HG03521 (cell line): ENCODE results near the gene BCAN.

Experiments used
- ATAC-seq: cut with Tn5 transposase; IDR thresholded peaks from one replicate; pipeline ENCODE4 v1.9.1; 2021; ENCODE audit warnings: mild to moderate bottlenecking, moderate library complexity; ENCODE audit not compliant: unreplicated experiment

The BCAN gene

GRCh38 chr1:156694690-156694962 is 52.7 kb downstream of the BCAN start:
- ATAC-seq = no peak

- no peak for ATAC-seq
Observed at GRCh38 chr1:156696755-156697154, 54.8 kb downstream of the BCAN start.

GRCh38 chr1:156697481-156697880 is 55.6 kb downstream of the BCAN start:
- no peak for ATAC-seq

GRCh38 chr1:156698995-156699394 is 57.1 kb downstream of the BCAN start:
- ATAC-seq = no peak

- ATAC-seq = no peak
Observed at GRCh38 chr1:156700736-156701531, 59.0 kb downstream of the BCAN start.

- no peak for ATAC-seq
Observed at GRCh38 chr1:156703336-156703735, 61.4 kb downstream of the BCAN start.

GRCh38 chr1:156703741-156704140 is 61.8 kb downstream of the BCAN start:
- no peak for ATAC-seq

GRCh38 chr1:156704166-156704711 is 62.3 kb downstream of the BCAN start:
- ATAC-seq = no peak

GRCh38 chr1:156704930-156705320 is 63.0 kb downstream of the BCAN start:
- ATAC-seq = no peak

- no peak for ATAC-seq
Observed at GRCh38 chr1:156705321-156705917, 63.5 kb downstream of the BCAN start, which contains the start of gene CRABP2. Gene CRABP2, minus strand, starts transcription at chr1:156705583. Its CDS starts 137 bp downstream, at chr1:156705446.

- no peak for ATAC-seq
Observed at GRCh38 chr1:156705918-156706656, 64.2 kb downstream of the BCAN start.

GRCh38 chr1:156706657-156707416 is 64.9 kb downstream of the BCAN start:
- no peak for ATAC-seq

GRCh38 chr1:156707417-156708217 is 65.7 kb downstream of the BCAN start:
- ATAC-seq = no peak

GRCh38 chr1:156708218-156708661 is 66.3 kb downstream of the BCAN start:
- ATAC-seq = no peak

- no peak for ATAC-seq
Observed at GRCh38 chr1:156709031-156709430, 67.1 kb downstream of the BCAN start.
